H9 (cell line): ENCODE results near the gene LMBR1. TPM values are rescaled to one million over a fixed set of nuclear protein-coding genes. Genes with fewer than 3 reads are reported as not detected.
"Not testable (repeated sequence)": the region's sequence is repeated elsewhere in the genome, so short reads cannot be mapped to it uniquely, and the experiment has no call there.

Source experiments
- DNase-seq: peaks from one replicate; pipeline ENCODE4 v3.0.0-alpha.2; 2017
- H2AFZ ChIP-seq: one replicate; pipeline ENCODE4 v1.6.1; 2013; ENCODE audit warnings: mild to moderate bottlenecking, low read length, control low read depth, moderate library complexity
- H2AK5ac ChIP-seq: 2 replicates; pipeline ENCODE4 v1.6.1; 2013; ENCODE audit warnings: low read length, control low read depth, mixed read lengths; ENCODE audit not compliant: insufficient read length
- H2BK120ac ChIP-seq: one replicate; pipeline ENCODE4 v1.6.1; 2013; ENCODE audit warnings: low read depth, mild to moderate bottlenecking, low read length, control low read depth, inconsistent platforms; ENCODE audit not compliant: poor library complexity, severe bottlenecking
- H2BK12ac ChIP-seq: 2 replicates; pipeline ENCODE4 v1.6.1; 2013; ENCODE audit warnings: low read length, control low read depth, mixed read lengths, low read depth; ENCODE audit not compliant: insufficient read length
- H2BK15ac ChIP-seq: 2 replicates; pipeline ENCODE4 v1.6.1; 2013; ENCODE audit warnings: low read depth, low read length, control low read depth
- H2BK20ac ChIP-seq: one replicate; pipeline ENCODE4 v1.6.1; 2013; ENCODE audit warnings: low read depth, mild to moderate bottlenecking, low read length, control low read depth, inconsistent platforms; ENCODE audit not compliant: poor library complexity, severe bottlenecking
- H2BK5ac ChIP-seq: 2 replicates; pipeline ENCODE4 v1.6.1; 2013; ENCODE audit warnings: low read length, control low read depth, mixed read lengths; ENCODE audit not compliant: insufficient read length
- H3K14ac ChIP-seq: 2 replicates; pipeline ENCODE4 v1.6.1; 2013; ENCODE audit warnings: low read length, control low read depth; ENCODE audit not compliant: insufficient read depth
- H3K18ac ChIP-seq: 2 replicates; pipeline ENCODE4 v1.6.1; 2013; ENCODE audit warnings: low read depth, mild to moderate bottlenecking, mixed read lengths, low read length, control low read depth; ENCODE audit not compliant: insufficient read length
- H3K23ac ChIP-seq: 2 replicates; pipeline ENCODE4 v1.6.1; 2013; ENCODE audit warnings: low read length, control low read depth, mixed read lengths, low read depth; ENCODE audit not compliant: insufficient read length
- H3K23me2 ChIP-seq: 2 replicates; pipeline ENCODE4 v1.6.1; 2013; ENCODE audit warnings: low read depth, mild to moderate bottlenecking, mixed read lengths, low read length, control low read depth; ENCODE audit not compliant: insufficient read length, poor library complexity, severe bottlenecking
- H3K27ac ChIP-seq: 2 replicates; pipeline ENCODE4 v1.5.1; 2013; ENCODE audit warnings: low read length, control low read depth, mixed read lengths, low read depth; ENCODE audit not compliant: insufficient read length
- H3K27me3 ChIP-seq: 2 replicates; pipeline ENCODE4 v1.6.1; 2013; ENCODE audit warnings: low read length, control low read depth, inconsistent platforms; ENCODE audit not compliant: insufficient read depth
- H3K4ac ChIP-seq: 2 replicates; pipeline ENCODE4 v1.6.1; 2013; ENCODE audit warnings: low read depth, mild to moderate bottlenecking, control low read depth, inconsistent platforms, low read length, moderate library complexity
- H3K4me1 ChIP-seq: 2 replicates; pipeline ENCODE4 v1.6.1; 2013; ENCODE audit warnings: low read length, control low read depth, inconsistent platforms; ENCODE audit not compliant: insufficient read depth
- H3K4me2 ChIP-seq: 2 replicates; pipeline ENCODE4 v1.6.1; 2013; ENCODE audit warnings: low read length, control low read depth, mixed read lengths; ENCODE audit not compliant: insufficient read length, insufficient read depth
- H3K56ac ChIP-seq: 2 replicates; pipeline ENCODE4 v1.6.1; 2013; ENCODE audit warnings: low read depth, mild to moderate bottlenecking, mixed read lengths, low read length, control low read depth; ENCODE audit not compliant: insufficient read length
- H3K79me1 ChIP-seq: 2 replicates; pipeline ENCODE4 v1.6.1; 2013; ENCODE audit warnings: low read depth, mild to moderate bottlenecking, moderate library complexity, low read length, control low read depth, inconsistent platforms; ENCODE audit not compliant: insufficient read depth, poor library complexity, severe bottlenecking
- H3K79me2 ChIP-seq: 2 replicates; pipeline ENCODE4 v1.6.1; 2013; ENCODE audit warnings: low read length, control low read depth, inconsistent platforms; ENCODE audit not compliant: insufficient read depth
- H3K9ac ChIP-seq: 2 replicates; pipeline ENCODE4 v1.6.1; 2013; ENCODE audit warnings: low read length, control low read depth, mixed read lengths; ENCODE audit not compliant: insufficient read length; ENCODE audit errors: extremely low read depth
- H3K9me3 ChIP-seq: one replicate; pipeline ENCODE4 v1.6.1; 2013; ENCODE audit warnings: low read depth, low read length, inconsistent platforms; ENCODE audit not compliant: control insufficient read depth
- H3T11ph ChIP-seq: one replicate; pipeline ENCODE4 v1.6.1; 2013; ENCODE audit warnings: mild to moderate bottlenecking, low read length, control low read depth, inconsistent platforms
- H4K20me1 ChIP-seq: one replicate; pipeline ENCODE4 v1.6.1; 2013; ENCODE audit not compliant: control insufficient read depth, insufficient read length, insufficient read depth
- H4K5ac ChIP-seq: 2 replicates; pipeline ENCODE4 v1.6.1; 2013; ENCODE audit warnings: low read depth, mild to moderate bottlenecking, mixed read lengths, low read length, control low read depth; ENCODE audit not compliant: insufficient read length
- H4K8ac ChIP-seq: replicated peaks from 2 replicates; pipeline ENCODE4 v1.6.1; 2013; ENCODE audit warnings: low read length, control low read depth, mixed read lengths, low read depth; ENCODE audit not compliant: insufficient read length
- H4K91ac ChIP-seq: 2 replicates; pipeline ENCODE4 v1.6.1; 2013; ENCODE audit warnings: low read depth, mild to moderate bottlenecking, moderate library complexity, mixed read lengths, low read length, control low read depth; ENCODE audit not compliant: insufficient read length
- H3K27ac Mint-ChIP-seq, 3 experiments: 2 replicates in 2 of 3; 3 replicates in 1 of 3; pipeline ENCODE4 v1.8.0; 2020 to 2021; ENCODE audit warnings: mixed read lengths in 3 of 3, mild to moderate bottlenecking in 1 of 3, moderate library complexity in 1 of 3
- H3K27me3 Mint-ChIP-seq: 2 replicates; pipeline ENCODE4 v1.8.0; 2021; ENCODE audit warnings: low read depth, mild to moderate bottlenecking, moderate library complexity, mixed read lengths
- H3K36me3 Mint-ChIP-seq, 3 experiments: 2 replicates in 2 of 3; 3 replicates in 1 of 3; pipeline ENCODE4 v1.8.0; 2020 to 2021; ENCODE audit warnings: low read depth in 3 of 3, mixed read lengths in 3 of 3; ENCODE audit not compliant: insufficient read depth in 1 of 3
- H3K4me1 Mint-ChIP-seq, 2 experiments: 2 replicates each; pipeline ENCODE4 v1.8.0; 2020; ENCODE audit warnings: mixed read lengths in 2 of 2
- H3K4me3 Mint-ChIP-seq, 2 experiments: 2 replicates in 1 of 2; 3 replicates in 1 of 2; pipeline ENCODE4 v1.8.0; 2020 to 2021; ENCODE audit warnings: mild to moderate bottlenecking in 2 of 2, mixed read lengths in 2 of 2, moderate library complexity in 1 of 2
- H3K9me3 Mint-ChIP-seq, 2 experiments: 2 replicates in 1 of 2; 3 replicates in 1 of 2; pipeline ENCODE4 v1.8.0; 2020; ENCODE audit warnings: mild to moderate bottlenecking in 2 of 2, mixed read lengths in 2 of 2, moderate library complexity in 1 of 2
- WGBS: extraction: QIAGEN DNeasy Blood & Tissue Kit; methylation state at CpG from one replicate; pipeline ENCODE4 v1.1.7; 2013; ENCODE audit warnings: missing lambda C conversion rate, low lambda C conversion rate, mixed read lengths; ENCODE audit not compliant: insufficient read length; ENCODE audit errors: extremely low coverage; 5-methylcytosine and 5-hydroxymethylcytosine counted together
- total RNA-seq: library from RNA; stranded (reverse); gene quantifications from 2 replicates; pipeline ENCODE4 v1.2.1, GENCODE V29; 2021
- TF ChIP-seq, protein P1 (sequence below): fragments of 200-600 bp; sonication (generic); conservative IDR thresholded peaks from 3 replicates; pipeline ENCODE4 v1.8.0; 2021; ENCODE audit warnings: antibody characterized with exemption, mild to moderate bottlenecking

LMBR1 gene
- total RNA-seq, 1 experiment from 2014 or later: 62.3 TPM

DNA sequence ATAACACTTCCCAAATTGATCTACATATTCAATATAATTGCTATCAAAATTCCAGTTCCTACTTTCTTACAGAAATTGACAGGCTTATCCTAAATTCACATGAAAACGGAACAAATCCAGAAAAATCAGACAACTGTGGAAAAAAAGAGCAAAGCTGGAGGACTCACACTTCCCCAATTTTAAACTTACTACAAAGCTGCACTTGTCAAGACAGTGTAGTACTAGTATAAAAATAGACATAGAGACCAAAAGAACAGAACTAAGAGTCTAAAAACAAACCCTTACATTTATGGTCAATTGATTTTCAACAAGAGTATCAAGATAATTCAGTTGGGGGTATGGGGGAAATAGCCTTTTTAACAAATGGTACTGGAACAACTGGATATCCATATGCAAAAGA, 27.5 kb downstream of the LMBR1 start:
- Histone ChIP-seq H3K18ac (no peak overlapping the region), H3K56ac (no peak overlapping the region), H3T11ph (no peak overlapping the region), H4K5ac (no peak overlapping the region), H2BK120ac (no peak overlapping the region), H3K14ac (no peak overlapping the region), H3K79me1 (peaks cover 4% of the 10 kb centered on the region), H2BK5ac (no peak overlapping the region), H4K91ac (no peak overlapping the region), H3K23me2 (no peaks in the 10 kb centered on the region), H2AFZ (no peak overlapping the region), H3K9me3 (peaks cover 15% of the 10 kb centered on the region), H3K23ac (no peak overlapping the region), H3K27me3 (no peaks in the 10 kb centered on the region), H3K4me2 (no peak overlapping the region), H4K8ac (no peak overlapping the region), H3K79me2 (peaks cover 2% of the 10 kb centered on the region; the same call in 1 of the 2 replicates), H3K4ac (no peak overlapping the region), H2BK20ac (no peak overlapping the region), H3K27ac (no peak overlapping the region), H2BK15ac (no peak overlapping the region), H2AK5ac (no peak overlapping the region), H3K4me1 (no peaks in the 10 kb centered on the region), H2BK12ac (no peak overlapping the region), H3K9ac (no peak overlapping the region), H4K20me1 (no peaks in the 10 kb centered on the region)
- Mint-ChIP-seq H3K4me1 (peaks cover 11 to 23% of the 10 kb centered on the region in 2 experiments), H3K4me3 (no peak overlapping the region), H3K27ac (no peak overlapping the region), H3K27me3 (no peaks in the 10 kb centered on the region), H3K9me3 (peaks cover 26% of the 10 kb centered on the region in 2 experiments), H3K36me3 (peaks cover 29 to 39% (median 31%) of the 10 kb centered on the region in 3 experiments)
- WGBS: no CpG with 5 or more reads among the region's 1 CpG
- TF ChIP-seq, protein P1, sequence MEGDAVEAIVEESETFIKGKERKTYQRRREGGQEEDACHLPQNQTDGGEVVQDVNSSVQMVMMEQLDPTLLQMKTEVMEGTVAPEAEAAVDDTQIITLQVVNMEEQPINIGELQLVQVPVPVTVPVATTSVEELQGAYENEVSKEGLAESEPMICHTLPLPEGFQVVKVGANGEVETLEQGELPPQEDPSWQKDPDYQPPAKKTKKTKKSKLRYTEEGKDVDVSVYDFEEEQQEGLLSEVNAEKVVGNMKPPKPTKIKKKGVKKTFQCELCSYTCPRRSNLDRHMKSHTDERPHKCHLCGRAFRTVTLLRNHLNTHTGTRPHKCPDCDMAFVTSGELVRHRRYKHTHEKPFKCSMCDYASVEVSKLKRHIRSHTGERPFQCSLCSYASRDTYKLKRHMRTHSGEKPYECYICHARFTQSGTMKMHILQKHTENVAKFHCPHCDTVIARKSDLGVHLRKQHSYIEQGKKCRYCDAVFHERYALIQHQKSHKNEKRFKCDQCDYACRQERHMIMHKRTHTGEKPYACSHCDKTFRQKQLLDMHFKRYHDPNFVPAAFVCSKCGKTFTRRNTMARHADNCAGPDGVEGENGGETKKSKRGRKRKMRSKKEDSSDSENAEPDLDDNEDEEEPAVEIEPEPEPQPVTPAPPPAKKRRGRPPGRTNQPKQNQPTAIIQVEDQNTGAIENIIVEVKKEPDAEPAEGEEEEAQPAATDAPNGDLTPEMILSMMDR: no peak
- no peak for DNase-seq

DNA sequence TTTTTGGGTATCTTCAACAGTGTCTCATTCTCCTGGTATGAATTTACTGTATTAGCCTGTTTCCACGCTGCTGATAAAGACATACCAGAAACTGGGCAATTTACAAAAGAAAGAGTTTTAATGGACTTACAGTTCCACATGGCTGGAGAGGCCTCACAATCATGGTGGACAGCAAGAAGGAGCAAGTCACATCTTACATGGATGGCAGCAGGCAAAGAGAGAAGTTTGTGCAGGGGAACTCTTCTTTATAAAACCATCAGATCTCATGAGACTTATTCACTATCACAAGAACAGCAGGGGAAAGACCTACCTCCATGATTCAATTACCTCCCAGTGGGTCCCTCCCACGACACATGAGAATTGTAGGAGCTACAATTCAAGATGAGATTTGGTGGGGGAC, 31.0 kb downstream of the LMBR1 start:
- not testable (repeated sequence) for H2BK12ac ChIP-seq, H3K27me3 ChIP-seq, H3K4me3 Mint-ChIP-seq, DNase-seq, H3K56ac ChIP-seq, H4K20me1 ChIP-seq, H4K5ac ChIP-seq, H3K18ac ChIP-seq, H3K27ac ChIP-seq, H3K14ac ChIP-seq, H4K91ac ChIP-seq, H2BK15ac ChIP-seq, H3K4me1 ChIP-seq, H3K79me2 ChIP-seq, H3K9ac ChIP-seq, H4K8ac ChIP-seq, H3K4ac ChIP-seq, H2AFZ ChIP-seq, H2BK120ac ChIP-seq, H3K23me2 ChIP-seq, H2BK20ac ChIP-seq, H2BK5ac ChIP-seq, H3K27me3 Mint-ChIP-seq, H2AK5ac ChIP-seq, H3K4me2 ChIP-seq, H3K27ac Mint-ChIP-seq, H3T11ph ChIP-seq, H3K23ac ChIP-seq, H3K79me1 ChIP-seq
- H3K9me3 ChIP-seq: peaks cover 15% of the 10 kb centered on the region
- WGBS: no CpG with 5 or more reads among the region's 2 CpGs
- peaks cover 11 to 17% of the 10 kb centered on the region in 2 experiments for H3K4me1 Mint-ChIP-seq
- peaks cover 58 to 69% (median 61%) of the 10 kb centered on the region in 3 experiments for H3K36me3 Mint-ChIP-seq
- peaks cover 55 to 56% of the 10 kb centered on the region in 2 experiments for H3K9me3 Mint-ChIP-seq
